Ramos (cell line): ENCODE results near the gene NAA80.

Experiments used
- in situ Hi-C: fragments of 300-500 bp; cut with MboI; formaldehyde crosslinking; loops from one replicate; pipeline ENCODE4 v1.14.3; 2022; ENCODE audit warnings: low sequenced_read_pairs; ENCODE audit not compliant: unreplicated experiment

The NAA80 gene

DNA sequence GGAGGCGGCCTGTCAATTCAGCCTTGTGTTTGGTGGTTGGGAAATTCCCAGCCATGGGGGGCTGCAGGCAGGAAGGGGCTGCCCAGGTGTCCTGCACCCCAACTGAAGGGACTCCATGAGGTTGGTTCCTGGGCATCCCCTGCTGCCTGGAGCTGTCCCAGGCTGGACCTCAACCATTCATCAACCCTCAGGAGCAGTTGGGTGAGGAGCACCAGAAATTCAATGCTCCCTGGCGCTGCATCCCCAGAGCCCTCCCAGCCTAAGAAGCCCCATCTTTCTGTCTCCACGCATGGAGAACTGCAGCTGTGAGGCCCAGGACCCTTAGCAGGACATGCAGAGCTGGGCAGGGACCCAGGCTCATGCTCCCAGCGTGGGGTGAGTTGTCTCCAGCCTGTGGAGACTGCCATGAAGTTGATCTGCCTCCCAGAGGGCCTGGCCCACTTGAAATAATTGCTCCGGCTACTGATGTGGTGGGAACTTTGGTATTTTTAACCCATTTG lies 38.2 kb downstream of the NAA80 start:
- in situ Hi-C loops: no loop called here

DNA sequence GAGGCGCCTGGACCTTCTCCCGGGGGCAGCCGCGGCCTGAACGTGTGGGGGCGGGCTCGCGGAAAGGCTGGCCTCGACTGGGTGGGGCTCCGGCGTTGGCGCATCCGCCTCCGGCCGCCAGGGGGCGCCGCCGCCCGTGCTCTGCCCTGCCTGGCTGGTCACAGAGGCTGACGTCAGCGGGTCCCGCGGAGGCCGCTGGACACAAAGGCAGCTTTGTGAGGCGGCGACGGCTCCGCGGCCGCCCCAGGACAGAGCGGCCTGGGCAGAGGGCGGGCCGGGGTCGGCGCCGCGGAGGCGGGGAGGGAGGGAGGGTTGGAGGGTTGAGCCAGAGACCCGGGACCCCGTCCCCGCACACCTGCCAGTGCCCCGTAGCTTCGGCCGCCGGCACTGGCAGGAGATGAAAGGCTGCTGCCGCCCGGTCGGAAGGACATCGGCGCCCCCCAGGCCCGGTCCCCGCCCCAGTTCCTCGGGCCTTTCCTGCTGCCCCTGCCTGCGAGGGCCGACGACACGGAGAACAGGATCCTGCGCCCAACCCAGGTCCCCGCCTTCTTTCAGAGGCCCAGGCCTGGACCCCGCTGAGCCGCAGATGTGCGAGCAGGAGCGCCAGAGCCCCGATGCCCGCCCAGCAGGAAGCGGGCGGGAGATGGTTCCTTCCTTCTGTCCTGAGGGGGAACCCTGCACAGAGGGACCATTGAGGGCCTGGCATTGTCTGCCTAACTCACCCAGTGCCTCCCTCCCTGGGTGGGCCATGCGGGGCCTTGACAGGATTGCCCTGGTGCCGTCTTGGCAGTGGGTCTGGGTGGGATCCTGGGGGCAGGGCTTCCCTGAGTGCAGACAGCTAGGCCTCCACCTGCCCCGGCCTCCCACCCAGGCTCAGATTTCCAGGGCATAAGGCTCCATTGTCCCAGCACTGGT lies 38.9 kb downstream of the NAA80 start:
- in situ Hi-C loops: no loop called here

DNA sequence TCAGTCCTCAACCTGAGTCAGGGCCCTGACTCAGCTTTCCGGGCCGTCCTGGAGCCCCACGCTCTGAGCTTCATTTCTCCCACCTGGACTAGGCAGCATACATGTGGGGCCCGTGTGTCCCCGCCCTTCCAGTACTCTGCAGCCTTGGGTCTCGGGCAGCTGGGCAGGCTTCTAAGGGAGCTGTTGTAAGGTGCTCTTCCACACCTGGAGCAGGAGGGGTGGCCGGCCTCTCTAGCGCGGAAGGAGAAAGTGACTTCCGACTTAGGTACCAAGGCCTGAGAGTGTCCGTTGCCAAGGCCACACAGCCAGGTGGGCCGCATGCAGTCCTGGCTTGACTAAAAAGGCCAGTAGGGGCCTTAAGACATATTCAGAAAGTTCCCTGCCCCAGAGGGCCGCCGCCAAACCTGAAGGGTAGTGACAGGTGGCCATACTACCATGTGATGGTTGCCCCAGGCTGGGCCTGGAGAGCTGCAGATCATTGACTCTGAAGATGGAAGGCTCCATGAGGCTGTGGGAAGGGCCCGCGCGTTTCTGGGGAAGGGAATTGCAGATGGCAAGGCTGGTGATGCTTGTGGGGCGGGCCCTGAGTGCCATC lies 39.7 kb downstream of the NAA80 start:
- in situ Hi-C loops: no loop called here

DNA sequence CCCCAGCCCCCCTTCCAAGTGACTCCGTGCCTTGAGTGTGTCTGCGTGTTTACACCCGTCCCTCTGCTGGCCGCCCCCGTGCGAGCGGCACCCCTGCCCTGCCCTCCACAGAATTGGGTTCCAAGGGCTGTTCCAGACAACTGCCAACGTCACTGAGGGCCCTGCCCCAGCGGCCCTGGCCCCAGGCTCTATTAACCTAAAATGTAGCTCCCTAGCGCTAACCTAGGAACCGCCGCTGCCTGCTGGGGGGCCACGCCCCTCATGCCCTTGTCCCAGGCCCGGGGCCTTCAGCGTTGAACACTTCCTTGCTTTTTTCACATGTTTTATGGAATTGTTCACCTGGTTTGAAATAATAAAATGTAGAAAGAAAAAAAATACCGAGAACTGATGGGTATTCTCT lies 40.2 kb downstream of the NAA80 start:
- in situ Hi-C loops: no loop called here

DNA sequence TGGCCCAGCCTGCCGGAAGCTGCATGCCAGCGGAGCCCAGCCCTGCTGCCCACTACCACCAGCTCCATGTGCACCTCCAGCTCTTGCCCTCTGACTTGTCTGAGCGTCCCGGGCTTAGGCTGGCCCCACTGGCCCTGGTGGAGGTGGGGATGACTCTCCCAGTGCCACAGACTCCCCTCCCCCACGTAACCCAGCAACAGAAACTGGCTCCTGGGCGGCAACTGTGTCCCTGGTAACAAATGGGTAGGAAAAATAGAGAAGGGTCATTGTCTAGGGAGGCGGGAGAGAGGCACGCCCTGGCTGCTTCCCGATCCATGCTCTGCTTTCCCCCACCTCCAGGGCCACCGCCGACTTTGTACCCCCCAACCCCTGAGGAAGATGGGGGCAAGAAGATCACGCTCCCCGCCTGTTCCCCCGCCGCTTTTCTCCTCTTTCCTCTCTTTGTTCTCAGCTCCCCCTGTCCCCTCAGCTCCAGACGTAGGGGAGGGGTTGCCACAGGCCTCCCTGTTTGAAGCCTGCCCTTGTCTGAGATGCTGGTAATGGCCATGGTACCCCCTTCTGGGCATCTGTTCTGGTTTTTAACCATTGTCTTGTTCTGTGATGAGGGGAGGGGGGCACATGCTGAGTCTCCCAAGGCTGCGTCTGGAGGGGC lies 41.0 kb downstream of the NAA80 start:
- in situ Hi-C loops: no loop called here

DNA sequence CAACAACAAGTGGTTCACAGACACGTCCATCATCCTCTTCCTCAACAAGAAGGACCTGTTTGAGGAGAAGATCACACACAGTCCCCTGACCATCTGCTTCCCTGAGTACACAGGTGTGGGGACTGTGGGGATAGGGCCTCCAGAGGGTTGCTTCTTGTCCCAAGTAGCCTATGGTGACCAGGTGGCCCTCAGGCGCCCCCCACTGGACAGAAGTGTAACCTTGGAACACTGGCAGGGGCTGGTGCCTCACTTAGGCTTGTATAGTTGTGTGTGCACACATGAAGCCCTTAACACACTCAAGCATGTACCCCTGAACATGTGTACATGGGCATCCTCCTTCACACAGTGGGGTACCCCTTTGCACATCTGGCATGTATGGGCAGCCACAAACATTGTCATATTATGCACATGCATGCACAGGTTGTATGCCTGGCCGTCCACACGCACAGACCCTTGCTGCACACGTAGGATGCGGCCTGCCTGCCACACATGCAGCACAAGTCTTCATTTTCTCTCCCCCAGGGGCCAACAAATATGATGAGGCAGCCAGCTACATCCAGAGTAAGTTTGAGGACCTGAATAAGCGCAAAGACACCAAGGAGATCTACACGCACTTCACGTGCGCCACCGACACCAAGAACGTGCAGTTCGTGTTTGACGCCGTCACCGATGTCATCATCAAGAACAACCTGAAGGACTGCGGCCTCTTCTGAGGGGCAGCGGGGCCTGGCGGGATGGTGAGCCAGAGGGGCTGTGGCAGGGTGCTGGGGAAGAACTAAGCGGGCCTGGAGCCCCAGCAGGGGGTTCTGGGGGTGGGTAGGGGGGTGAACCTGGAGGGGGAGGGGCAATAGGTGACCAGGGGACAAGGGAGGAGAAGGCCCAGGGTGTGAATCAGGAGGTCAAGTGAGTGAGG lies 42.0 kb downstream of the NAA80 start:
- in situ Hi-C loops: no loop called here

DNA sequence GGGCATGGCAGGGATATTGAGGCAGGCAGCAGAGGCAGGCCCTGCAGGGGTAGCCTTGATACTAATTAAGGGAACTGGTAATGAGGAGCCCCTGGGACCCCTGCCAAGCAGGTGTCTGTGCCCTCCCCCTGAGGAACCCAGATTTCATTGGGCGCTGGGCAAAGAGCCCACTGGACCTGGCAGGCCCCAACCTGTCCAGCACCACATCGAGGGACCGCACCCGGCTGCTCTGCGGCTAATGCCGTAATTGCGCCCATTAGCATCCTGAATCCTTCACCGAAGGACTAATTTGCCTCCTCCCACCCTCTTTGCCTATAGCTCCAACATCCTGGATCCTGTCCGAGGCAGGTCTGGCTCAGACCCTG lies 44.0 kb downstream of the NAA80 start:
- in situ Hi-C loops: no loop called here

DNA sequence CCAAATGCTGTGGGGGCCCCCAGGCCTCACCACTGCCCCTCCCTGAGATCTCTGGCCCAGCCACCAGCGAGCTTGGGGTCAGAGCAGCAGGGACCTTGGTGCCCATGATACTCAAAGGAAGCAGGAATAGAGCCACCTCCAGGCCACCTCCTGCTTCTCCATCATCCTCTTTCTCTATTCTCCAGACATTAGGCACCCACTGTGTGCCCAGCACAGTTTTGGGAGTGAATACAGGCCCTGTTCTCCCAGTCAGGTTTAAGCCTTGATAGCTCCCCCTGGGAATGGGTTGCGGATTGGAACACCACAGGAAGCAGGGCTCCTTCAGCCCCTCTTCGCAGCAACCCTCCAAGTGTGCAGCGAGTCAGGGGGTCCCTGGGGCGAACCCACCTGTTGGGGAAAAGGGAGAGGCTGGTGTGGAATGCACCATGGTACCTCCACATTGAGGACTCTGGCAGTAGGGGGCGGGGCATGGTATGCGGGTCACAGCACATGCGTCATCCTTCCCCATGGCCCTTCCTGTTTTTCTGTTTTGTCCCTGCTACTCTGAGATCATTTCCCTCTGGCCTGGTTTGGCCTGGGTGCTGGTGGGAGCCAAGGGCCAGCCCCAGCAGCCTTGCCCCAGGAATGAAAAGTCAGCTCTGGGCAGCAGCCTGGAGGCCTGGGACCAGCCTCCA lies 44.5 kb downstream of the NAA80 start:
- in situ Hi-C loops: no loop called here

DNA sequence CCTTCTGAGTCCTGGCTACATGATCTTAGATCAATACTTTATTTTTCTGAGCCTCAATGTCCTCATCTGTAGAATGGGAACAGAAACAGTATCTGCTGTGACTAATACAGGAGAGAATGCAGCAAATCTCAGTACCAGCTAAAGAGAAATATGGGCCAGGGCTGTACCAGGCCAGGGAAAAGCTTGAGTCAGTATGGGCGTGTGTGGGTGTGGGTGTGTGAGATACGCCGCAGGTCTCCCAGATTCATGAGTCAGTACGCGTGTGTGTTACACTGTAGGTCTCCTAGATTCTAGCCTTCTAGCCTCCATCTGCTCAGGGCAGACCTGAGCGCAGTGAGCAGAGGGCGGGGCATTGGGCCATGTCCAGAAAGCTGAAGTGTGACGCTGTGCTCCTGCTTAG lies 48.0 kb downstream of the NAA80 start:
- in situ Hi-C loops: no loop called here

DNA sequence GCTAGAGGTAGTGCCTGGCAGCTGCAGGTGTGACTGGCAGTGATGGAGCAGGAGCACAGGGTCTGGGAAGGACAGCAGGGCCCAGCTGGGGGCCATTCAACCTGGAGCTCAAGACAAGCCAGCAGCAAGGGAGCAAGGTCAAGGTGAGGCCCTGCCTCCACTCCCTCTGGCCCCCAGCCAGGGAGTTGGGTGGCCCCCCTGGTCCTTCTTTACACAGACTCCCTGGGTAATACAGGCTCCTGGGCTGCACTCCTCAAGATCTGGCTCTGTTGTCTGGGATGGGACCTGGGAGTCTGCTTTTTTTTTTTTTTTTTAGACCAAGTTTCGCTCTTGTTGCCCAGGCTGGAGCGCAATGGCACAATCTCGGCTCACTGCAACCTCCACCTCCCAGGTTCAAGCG lies 48.7 kb downstream of the NAA80 start:
- in situ Hi-C loops: no loop called here

DNA sequence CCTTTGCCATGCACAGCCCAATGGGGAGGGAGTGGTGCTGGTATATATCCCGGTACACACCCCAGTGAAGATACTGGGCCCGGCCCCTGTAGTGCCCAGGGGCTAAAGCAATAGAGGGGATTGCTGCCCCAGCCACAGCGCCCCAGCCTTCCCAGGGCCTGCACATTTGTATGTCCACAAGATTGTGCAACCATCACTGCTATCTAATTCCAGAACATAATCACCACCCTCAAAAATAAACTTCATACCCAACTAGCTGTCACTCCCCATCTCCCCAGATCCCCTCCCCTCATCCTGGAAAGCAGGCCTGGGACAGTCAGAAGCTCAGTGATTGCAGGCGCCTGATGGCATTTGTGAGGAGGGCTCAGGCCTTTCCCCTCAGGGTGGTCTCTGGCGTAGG lies 49.7 kb downstream of the NAA80 start:
- in situ Hi-C loops: no loop called here

DNA sequence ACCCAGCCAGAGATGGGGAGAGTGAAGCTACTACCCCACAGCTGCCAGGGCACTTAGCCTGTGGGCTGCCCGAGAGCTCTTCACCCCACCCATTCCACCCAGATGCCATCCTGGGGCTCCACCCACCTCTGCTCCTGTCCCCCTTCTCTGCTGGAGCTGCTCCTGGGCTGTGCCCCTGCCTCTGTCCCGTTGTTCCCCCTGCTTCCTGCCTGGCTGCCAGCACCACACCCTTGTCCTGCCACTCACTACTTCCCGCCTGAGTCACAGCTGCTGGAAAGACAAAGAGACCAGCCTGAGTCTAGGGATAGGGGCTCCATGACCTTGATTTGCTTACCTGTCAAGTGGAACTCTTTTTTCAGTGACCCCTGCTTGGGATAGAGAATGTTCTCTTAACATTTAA lies 50.8 kb downstream of the NAA80 start:
- in situ Hi-C loops: no loop called here

DNA sequence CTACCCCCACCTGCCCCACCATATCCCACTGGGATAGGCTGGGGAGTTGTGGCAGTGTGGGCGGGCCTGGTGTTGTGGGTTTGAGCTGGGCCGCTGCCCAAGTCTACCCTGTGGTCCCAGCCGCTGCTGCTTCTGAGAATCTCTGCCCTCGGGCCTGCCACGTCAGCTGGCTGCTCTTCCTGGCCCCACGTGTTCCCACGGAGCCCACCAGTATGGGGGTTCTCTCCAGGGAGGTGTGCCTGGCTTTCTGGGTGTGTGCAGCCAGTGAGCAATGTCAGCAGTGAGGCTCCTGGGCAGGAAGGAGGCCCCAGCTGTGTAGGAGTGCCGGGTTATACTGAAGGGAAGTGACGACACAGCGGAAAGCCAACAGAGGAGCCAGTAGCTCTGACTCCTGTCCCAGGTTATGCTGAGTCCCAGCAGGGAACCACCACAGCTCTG lies 52.7 kb downstream of the NAA80 start:
- in situ Hi-C loops: no loop called here
